Measurements from ENCODE around the gene CST5.

Gene CST5

GRCh38 chr20:23870461-23870860 is 9.1 kb downstream of the CST5 start:
- H3K4me3 ChIP-seq (ENCODE audit: low read depth, low read length, poor library complexity, severe bottlenecking) = no peak overlapping the region
- H3K79me2 ChIP-seq (ENCODE audit: insufficient read depth, low read length) = no peaks in the 10 kb centered on the region
- H2AFZ ChIP-seq (ENCODE audit: low read length) = no peak overlapping the region
- no peaks in the 10 kb centered on the region for H3K36me3 ChIP-seq (ENCODE audit: insufficient read depth, low read length)
- no peaks in the 10 kb centered on the region for H3K4me1 ChIP-seq (ENCODE audit: insufficient read depth, low read length, severe bottlenecking)
- no peaks in the 10 kb centered on the region for H3F3A ChIP-seq (ENCODE audit: insufficient read depth, low read length)
- no peaks in the 10 kb centered on the region for H4K20me1 ChIP-seq (ENCODE audit: insufficient read depth, low read length)
- H3K27me3 ChIP-seq (ENCODE audit: insufficient read depth, low read length) = no peaks in the 10 kb centered on the region
- no peaks in the 10 kb centered on the region for H3K9me2 ChIP-seq (ENCODE audit: low read depth, low read length)
- no peak overlapping the region for H3K4me2 ChIP-seq (ENCODE audit: low read length)
- H3K27ac ChIP-seq (ENCODE audit: low read depth, low read length, poor library complexity, severe bottlenecking) = no peak overlapping the region
- no peak overlapping the region for H3K9ac ChIP-seq (ENCODE audit: low read length)
- H3K9me3 ChIP-seq (ENCODE audit: low read length) = no peaks in the 10 kb centered on the region
- TF ChIP-seq, protein P1, sequence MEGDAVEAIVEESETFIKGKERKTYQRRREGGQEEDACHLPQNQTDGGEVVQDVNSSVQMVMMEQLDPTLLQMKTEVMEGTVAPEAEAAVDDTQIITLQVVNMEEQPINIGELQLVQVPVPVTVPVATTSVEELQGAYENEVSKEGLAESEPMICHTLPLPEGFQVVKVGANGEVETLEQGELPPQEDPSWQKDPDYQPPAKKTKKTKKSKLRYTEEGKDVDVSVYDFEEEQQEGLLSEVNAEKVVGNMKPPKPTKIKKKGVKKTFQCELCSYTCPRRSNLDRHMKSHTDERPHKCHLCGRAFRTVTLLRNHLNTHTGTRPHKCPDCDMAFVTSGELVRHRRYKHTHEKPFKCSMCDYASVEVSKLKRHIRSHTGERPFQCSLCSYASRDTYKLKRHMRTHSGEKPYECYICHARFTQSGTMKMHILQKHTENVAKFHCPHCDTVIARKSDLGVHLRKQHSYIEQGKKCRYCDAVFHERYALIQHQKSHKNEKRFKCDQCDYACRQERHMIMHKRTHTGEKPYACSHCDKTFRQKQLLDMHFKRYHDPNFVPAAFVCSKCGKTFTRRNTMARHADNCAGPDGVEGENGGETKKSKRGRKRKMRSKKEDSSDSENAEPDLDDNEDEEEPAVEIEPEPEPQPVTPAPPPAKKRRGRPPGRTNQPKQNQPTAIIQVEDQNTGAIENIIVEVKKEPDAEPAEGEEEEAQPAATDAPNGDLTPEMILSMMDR (IDR thresholded peaks at IDR 0.05; ENCODE audit: low read length) = no peak
- no peak for TF ChIP-seq EZH2 (IDR thresholded peaks at IDR 0.05; ENCODE audit: borderline replicate concordance, low read length)

DNA sequence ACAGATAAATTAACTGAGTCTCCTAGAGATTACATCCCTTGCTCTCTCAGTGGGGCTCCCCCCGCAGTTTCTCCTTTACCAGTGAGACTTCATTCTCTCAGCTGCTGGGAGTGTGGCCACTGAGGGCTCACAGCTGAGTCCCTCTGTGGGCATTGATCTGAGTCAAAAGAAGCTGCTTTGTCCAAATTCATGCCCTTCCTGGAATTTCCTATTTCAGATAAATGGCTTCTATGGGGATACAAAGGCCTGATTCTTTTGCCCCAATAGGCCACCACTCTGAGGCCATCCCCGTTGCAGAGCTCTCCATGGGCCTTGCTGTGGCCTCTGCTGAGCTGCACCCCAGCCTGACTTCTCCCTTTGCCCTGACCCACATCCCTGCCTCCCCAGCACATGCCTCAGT is 10.0 kb downstream of the CST5 start:
- Histone ChIP-seq H2AFZ (ENCODE audit: low read length) (no peak overlapping the region), H4K20me1 (ENCODE audit: insufficient read depth, low read length) (no peaks in the 10 kb centered on the region), H3K9me3 (ENCODE audit: low read length) (no peaks in the 10 kb centered on the region), H3F3A (ENCODE audit: insufficient read depth, low read length) (no peaks in the 10 kb centered on the region), H3K4me2 (ENCODE audit: low read length) (no peak overlapping the region), H3K4me1 (ENCODE audit: insufficient read depth, low read length, severe bottlenecking) (no peaks in the 10 kb centered on the region), H3K36me3 (ENCODE audit: insufficient read depth, low read length) (no peaks in the 10 kb centered on the region), H3K27me3 (ENCODE audit: insufficient read depth, low read length) (no peaks in the 10 kb centered on the region), H3K27ac (ENCODE audit: low read depth, low read length, poor library complexity, severe bottlenecking) (no peak overlapping the region), H3K9ac (ENCODE audit: low read length) (no peak overlapping the region), H3K79me2 (ENCODE audit: insufficient read depth, low read length) (no peaks in the 10 kb centered on the region), H3K4me3 (ENCODE audit: low read depth, low read length, poor library complexity, severe bottlenecking) (no peak overlapping the region), H3K9me2 (ENCODE audit: low read depth, low read length) (no peaks in the 10 kb centered on the region)
- TF ChIP-seq, protein P1 (IDR thresholded peaks at IDR 0.05; ENCODE audit: low read length) = no peak
- TF ChIP-seq EZH2 (IDR thresholded peaks at IDR 0.05; ENCODE audit: borderline replicate concordance, low read length) = no peak

DNA sequence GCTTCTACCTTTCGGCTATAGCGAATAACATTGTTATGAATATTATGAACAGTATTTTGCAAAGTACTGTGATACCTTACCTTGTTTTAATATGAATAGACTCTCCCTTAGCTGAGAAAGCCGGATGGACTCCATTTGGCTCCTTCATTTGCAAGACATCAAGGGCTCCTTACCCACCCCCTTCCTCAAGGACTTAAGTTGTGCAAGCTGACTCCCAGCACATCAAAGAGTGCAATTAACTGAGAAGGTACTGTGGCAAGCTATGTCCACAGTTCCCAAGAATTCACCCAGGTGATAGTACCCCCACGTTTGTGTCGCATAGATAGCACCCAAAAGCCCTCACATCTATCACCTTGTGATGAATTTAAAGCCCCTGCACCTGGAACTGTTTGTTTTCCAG is 11.2 kb downstream of the CST5 start:
- Histone ChIP-seq H3K9ac (ENCODE audit: low read length) (no peak overlapping the region), H3K4me2 (ENCODE audit: low read length) (no peak overlapping the region), H4K20me1 (ENCODE audit: insufficient read depth, low read length) (no peaks in the 10 kb centered on the region), H3K4me3 (ENCODE audit: low read depth, low read length, poor library complexity, severe bottlenecking) (no peak overlapping the region), H3K27me3 (ENCODE audit: insufficient read depth, low read length) (no peaks in the 10 kb centered on the region), H3K36me3 (ENCODE audit: insufficient read depth, low read length) (no peaks in the 10 kb centered on the region), H3K27ac (ENCODE audit: low read depth, low read length, poor library complexity, severe bottlenecking) (no peak overlapping the region), H3K9me3 (ENCODE audit: low read length) (no peaks in the 10 kb centered on the region), H3K9me2 (ENCODE audit: low read depth, low read length) (no peaks in the 10 kb centered on the region), H2AFZ (ENCODE audit: low read length) (no peak overlapping the region), H3K79me2 (ENCODE audit: insufficient read depth, low read length) (no peaks in the 10 kb centered on the region), H3F3A (ENCODE audit: insufficient read depth, low read length) (no peaks in the 10 kb centered on the region), H3K4me1 (ENCODE audit: insufficient read depth, low read length, severe bottlenecking) (no peaks in the 10 kb centered on the region)
- TF ChIP-seq EZH2 (IDR thresholded peaks at IDR 0.05; ENCODE audit: borderline replicate concordance, low read length) = no peak
- TF ChIP-seq, protein P1 (IDR thresholded peaks at IDR 0.05; ENCODE audit: low read length) = no peak

All from OCI-LY1 (cell line).